DMS53 treated with DMSO at 0.1 percent for 48 hours (cell line): ENCODE results near the gene MARCHF7.
A peak's percentile ranks its signal among the peaks of the same experiment; 100 is the strongest.
"Not testable (repeated sequence)": the region's sequence is repeated elsewhere in the genome, so short reads cannot be mapped to it uniquely, and the experiment has no call there.

Experiments used
- DNase-seq: peaks from one replicate; lab custom pipeline; 2025; ENCODE audit not compliant: unreplicated experiment; lab: John Stamatoyannopoulos, UW

MARCHF7 gene

DNA sequence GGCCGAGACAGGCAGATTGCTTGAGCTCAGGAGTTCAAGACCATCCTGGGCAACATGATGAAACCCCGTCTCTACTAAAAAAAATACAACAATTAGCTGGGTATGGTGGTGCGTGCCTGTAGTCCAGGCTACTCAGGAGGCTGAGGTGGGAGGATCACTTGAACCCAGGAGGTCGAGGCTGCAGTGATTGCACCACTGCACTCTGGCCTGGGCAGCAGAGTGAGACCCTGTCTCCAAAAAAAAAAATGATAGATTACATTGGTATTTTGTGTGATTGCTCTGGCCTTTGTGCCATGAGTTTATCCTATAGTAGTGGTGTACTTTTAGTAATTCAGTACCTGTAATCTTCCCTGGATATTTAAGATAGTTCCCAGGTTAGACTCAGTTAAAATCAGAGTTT is 4.1 kb downstream of the MARCHF7 start:
- not testable (repeated sequence) for DNase-seq

DNA sequence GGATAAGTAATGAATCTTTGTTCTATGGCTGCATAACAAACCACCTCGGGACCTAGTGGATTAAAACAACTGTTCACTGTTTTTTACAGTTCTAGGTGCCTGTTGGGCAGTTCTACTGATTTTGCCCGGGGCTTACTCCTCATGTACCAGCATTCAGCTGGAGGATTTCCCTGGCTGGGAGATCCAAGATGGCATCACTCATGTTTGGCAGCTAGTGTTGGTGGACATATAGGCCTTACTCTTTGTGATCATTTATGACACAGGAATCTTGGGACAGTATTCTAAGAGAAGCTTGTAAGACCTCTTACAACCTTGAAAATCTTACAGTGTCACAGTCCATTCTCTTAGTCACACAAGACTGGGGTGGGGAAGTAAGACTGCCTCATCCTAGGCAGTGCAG is 4.6 kb downstream of the MARCHF7 start:
- DNase-seq = no peak

DNA sequence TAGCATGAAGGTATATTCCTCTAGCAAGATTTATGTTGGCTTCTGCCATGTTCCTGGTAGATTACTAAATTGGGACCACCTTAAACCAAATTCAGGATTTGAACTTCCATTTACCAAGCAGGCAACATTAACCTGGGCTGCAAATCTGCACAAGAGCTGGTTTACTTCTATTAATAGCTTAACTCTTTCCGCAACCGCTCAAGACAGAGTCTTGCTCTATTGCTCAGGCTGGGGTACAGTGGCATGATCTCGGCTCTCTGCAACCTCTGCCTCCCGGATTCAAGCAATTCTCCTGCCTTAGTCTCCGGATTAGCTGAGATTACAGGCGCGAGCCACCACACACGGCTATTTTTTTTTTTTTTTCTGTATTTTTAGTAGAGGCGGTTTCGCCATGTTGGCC is 8.4 kb downstream of the MARCHF7 start:
- DNase-seq = no peak

DNA sequence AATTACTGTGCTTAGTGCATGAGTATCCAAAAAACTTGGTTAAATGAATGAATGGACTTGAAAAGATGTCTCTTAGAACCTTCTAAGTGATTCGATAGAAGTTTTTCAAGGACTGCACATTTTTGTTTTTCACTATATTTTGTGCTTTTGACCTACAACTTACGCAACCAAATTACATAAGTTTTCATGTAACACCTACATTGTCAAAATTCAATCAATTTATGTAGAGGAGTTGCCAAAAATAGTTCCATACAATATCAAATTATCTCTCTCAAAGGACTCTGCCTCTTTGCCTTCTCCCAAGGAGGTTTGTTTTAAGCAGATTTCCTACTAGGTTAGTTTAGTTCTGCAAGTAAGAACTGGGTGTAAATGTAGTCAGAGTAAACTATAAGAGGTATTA is 10.3 kb downstream of the MARCHF7 start:
- DNase-seq = no peak

DNA sequence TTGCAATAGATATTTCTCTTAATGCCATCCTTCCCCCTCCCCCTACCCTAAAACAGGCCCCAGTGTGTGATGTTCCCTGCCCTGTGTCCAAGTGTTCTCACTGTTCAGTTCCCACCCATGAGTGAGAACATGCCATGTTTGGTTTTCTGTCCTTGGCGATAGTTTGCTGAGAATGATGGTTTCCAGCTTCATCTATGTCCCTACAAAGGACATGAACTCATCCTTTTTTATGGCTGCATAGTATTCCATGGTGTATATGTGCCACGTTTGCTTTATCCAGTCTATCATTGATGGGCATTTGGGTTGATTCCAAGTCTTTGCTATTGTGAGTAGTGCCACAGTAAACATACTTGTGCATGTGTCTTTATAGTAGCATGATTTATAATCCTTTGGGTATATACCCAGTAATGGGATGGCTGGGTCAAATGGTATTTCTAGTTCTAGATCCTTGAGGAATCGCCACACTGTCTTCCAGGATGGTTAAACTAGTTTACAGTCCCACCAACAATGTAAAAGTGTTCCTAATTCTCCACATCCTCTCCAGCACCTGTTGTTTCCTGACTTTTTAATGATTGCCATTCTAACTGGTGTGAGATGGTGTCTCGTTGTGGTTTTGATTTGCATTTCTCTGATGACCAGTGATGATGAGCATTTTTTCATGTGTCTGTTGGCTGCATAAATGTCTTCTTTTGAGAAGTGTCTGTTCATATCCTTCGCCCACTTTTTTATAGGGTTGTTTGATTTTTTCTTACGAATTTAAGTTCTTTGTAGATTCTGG is 12.7 kb downstream of the MARCHF7 start:
- not testable (repeated sequence) for DNase-seq

DNA sequence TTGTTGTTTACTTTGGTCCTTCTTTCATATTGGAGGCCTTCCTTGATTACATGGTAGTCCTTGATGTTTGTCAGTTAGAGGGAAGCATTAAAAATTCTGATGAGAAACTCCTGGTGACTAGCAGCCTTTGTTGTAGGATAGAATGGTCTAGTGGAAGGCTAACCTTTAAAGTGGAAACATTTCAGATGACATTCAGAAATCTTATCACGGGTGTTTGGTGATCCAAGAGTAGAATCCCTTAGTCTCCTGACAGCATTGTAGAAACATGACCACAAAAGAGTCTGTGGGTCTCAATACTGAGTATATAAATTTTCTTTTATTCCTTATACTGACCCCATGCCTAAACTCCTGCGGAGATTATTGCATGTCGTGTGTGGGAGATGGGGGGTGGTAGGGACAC is 13.4 kb downstream of the MARCHF7 start:
- DNase-seq = no peak

DNA sequence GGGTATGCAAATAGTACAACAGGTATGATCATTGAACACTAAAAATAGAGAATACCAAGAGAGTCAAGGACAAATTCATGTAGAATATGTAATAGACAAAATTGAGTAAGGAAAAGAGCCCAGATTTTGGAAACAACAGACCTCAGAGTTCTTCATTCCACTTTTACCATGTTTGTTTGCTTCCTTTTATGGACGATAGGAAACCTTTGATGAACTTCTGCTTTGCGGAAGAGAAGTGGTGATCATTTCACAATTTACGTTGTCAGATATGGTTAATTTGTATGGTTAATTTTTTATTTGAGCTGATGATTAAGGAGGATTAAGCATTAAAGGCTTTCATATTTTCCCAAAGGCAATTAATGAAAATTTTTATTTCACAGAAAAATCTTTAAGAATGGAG is 16.3 kb downstream of the MARCHF7 start:
- no peak for DNase-seq

DNA sequence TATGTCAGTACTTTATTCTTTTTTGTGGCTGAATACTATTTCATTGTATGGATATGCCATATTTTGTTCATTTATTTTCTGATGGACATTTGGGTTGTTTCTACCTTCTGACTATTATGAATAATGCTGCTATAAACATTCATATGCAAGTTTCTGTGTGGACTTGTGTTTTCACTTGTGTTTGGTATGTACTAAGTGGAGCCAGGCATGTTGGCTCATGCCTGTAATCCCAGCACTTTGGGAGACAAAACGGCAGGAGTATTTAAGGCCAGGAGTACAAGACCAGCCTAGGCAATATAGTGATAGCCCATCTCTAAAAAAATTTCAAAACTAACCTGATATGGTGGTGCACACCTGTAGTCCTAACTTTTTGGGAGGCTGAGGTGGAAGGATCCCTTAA is 23.3 kb downstream of the MARCHF7 start:
- no peak for DNase-seq

DNA sequence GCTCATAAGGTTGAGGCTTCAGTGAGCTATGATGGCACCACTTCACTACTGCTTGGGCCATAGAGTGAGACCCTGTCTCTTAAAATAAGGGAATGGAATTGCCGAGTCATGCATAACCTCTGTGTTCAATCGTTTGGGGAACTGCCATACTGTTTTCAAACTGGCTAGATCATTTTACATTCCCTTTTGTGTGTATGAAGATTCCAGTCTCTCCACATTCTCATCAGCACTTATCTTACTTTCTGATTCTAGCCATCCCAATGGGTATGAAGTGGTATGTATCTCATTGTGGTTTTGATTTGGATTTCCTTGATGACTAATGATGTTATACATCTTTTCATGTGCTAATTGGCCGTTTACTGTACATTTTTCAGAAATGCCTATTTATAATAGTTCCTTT is 23.7 kb downstream of the MARCHF7 start:
- DNase-seq = no peak

DNA sequence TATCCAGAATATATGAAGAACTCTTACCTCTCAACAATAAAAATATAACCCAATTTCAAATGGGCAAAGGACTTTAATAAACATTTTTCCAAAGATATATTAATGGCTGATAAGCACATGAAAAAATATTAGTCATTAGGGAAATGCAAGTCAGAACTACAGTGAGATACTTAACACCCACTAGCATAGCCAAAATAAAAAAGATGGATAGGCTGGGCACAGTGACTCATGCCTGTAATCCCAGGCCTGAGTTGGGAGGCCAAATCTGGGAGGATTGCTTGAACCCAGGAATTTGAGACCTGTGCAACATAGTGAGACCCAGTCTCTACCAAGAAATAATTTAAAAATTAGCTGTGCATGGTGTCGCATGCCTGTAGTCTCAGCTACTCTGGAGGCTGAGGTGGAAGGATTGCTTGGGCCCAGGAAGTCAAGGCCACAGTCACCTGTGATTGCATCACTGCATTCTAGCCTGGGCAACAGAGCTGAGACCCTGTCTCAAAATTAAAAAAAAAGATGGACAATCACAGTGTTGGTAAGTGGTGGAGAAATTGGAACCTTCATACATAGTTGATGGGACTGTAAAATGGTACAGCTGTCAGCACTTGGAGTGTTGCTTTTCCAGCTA is 25.1 kb downstream of the MARCHF7 start:
- no peak for DNase-seq

DNA sequence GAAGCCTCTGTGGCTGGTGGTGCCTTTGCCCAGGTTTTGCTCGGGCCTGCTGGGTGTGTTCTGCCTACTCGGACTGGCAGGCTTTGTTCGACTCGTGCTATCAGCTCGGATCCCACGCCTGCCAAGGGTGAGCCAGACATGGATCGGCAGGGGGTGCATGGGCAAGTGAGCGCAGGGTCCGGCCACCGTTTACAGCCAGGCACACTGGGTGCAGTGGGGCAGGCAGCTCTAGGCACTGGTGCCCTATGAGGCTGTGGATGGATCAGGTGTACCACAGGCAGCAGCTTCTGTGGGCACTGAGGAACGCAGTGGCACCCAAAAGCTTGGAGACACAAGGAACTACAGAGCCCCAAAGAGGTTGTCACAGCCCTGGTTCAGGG is 25.6 kb downstream of the MARCHF7 start:
- DNase-seq = no peak

DNA sequence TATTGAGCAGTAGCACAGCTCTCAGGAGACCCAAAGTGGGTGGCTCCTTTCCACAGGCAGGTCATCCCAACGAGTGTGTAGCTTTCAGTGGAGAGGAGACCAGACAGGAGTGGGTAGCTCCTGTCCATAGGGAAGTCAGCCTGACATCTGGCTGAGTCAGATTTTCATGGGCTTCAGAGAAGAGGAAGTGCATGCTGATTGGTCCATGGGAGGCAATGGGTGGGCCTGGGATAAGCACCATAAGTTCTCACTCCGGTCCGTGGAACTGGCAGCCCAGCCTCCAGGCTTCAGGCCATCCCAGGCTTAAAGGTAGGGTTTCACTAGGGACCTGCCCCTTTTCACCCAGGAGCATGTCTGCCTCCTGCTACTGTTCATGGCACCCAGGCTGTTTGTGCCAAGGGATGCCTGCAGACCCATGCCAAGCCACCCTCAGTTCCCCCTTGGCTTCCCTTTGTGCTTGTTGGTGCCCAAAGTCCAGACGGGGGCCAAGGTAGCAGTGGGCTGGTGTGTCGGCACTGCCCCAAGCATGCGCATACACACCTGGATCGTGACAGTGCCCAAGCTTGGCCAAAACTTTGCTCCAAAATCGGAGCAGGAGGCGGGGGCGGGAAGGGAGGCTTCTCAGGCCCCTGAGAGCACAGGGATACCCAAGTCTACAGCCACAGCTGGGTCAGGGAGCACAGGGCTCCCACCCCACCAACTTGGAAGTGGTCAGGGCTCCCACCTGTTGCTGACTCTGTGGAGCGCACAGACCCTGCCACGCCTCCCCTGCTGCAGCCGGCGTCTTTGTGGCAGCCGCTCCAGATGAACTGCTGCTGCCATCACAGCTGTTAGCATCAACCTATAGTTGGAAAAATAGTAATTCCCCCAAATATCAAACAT is 26.4 kb downstream of the MARCHF7 start:
- no peak for DNase-seq

DNA sequence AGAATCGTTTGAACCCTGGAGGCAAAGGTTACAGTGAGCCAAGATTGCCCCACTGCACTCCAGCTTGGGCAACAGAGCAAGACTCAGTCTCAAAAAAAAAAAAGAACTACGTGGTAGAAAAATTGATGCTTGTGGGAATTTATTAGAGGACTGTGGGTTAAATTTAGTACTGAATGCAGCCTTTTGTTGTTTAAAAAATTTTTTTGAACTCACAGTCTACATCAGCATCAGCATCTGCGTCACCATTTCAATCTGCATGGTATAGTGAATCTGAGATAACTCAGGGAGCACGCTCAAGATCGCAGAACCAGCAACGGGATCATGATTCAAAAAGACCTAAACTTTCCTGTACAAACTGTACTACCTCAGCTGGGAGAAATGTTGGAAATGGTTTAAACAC is 30.5 kb downstream of the MARCHF7 start:
- no peak for DNase-seq

DNA sequence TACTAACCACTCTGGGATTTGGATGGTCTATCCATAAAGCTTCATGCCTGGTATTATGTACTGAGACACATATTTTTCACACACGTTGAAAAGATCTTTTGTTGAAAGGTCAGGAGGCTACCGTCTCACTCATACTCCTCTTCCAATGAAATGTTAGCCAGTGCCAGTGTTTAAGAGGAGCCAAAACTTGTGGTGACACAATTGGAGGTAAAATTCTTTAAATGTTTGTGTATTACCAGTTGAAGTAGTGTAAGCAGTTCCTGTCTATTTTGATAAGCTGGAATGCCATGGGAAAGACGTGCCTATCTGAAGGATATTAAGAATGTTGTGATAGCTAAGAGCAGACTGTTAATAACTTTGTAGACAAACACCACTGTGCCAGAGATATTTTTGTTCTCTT is 32.1 kb downstream of the MARCHF7 start:
- DNase-seq = no peak

DNA sequence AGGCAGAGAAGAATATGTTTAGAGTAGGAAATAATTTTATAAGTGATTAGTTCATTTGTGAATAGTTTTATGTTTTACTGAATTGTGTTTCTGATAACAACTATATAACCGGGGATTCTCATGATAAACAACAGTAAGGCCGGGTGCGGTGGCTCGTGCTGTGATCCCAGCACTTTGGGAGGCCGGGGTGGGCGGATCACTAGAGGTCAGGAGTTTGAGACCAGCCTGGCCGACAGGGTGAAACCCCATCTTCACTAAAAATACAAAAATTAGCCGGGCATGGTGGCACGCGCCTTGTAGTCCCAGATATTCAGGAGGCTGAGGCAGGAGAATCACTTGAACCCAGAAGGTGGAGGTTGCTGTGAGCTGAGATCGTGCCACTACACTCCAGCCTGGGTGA is 32.9 kb downstream of the MARCHF7 start:
- not testable (repeated sequence) for DNase-seq

DNA sequence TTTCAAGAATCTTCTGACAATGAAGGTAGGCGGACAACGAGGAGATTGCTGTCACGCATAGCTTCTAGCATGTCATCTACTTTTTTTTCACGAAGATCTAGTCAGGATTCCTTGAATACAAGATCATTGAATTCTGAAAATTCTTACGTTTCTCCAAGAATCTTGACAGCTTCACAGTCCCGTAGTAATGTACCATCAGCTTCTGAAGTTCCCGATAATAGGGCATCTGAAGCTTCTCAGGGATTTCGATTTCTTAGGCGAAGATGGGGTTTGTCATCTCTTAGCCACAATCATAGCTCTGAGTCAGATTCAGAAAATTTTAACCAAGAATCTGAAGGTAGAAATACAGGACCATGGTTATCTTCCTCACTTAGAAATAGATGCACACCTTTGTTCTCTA is 35.8 kb downstream of the MARCHF7 start:
- no peak for DNase-seq

DNA sequence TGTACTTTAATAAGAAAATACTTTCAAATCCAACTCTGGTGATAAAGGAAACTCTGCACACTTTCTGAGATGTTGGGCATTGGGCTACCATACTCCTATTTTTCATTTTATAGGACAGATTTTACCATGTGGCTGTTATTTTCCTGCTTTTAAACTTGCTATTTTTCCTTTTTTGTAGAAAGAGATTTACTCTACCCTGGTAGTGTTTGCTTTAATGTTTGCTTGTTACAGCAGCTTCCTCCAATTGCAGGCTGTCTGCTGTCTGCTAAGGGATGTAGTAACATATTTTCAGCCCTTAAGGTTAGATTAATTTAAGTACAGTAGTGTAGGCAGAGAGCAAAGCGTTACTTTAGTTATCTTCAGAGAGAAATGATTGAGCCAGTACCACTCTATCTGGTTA is 38.6 kb downstream of the MARCHF7 start:
- DNase-seq = no peak

DNA sequence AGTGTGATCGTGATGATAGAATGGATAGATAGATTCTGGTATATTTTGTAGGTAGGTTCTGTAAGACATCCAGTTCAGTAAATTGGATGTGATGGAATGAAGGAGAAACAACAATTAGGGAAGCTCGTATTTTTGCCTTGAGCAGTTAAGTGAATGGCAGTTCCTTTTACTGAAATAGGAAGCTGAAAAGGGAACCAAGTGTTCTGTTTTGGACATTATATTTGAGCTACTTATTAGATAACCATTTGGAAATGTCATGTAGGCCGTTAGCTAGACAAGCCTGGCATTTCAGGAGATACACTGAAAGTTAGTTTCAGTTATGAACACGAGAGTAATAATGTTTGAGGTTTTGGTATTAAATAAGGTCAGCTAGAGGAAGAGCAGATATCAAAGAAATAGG is 41.5 kb downstream of the MARCHF7 start:
- DNase-seq = no peak

DNA sequence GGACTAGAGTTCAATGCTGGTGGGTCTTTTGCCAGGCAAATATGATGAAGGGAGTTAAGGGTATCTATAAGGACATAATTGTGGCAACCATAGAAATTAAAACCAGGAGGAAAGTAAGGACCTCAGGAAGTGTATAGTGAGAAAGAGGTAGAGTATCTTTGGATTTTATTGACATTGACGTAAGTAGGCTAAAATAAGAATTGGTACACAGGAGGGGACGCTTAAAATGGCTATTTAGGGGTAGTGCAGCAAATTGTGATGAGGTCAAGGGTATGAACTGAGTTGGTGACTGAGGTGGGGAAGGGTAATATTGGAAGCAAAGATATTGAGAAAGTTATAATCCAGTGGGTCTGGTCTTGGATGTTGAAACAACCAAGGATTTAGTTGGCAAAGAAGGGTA is 42.7 kb downstream of the MARCHF7 start:
- DNase-seq = no peak

DNA sequence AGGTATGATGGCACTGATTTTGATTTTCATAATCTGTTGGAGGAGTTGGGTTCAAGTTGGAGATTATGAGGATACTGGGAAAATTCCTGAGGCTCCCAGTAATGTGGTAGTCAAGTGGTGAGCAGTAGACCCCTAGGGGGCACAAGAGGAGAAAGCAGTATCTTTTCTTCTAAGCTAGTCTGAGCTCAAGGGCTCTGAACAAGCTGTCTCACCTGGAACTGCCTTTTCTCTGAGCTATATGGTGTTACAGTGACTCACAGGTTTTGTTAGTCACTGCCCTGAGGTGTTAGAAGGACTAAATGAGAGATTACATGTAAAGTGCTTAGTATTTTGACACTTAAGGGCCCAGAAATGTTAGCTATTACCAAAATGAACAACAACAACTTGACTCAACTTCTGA is 43.5 kb downstream of the MARCHF7 start:
- DNase-seq = peak; percentile 28

DNA sequence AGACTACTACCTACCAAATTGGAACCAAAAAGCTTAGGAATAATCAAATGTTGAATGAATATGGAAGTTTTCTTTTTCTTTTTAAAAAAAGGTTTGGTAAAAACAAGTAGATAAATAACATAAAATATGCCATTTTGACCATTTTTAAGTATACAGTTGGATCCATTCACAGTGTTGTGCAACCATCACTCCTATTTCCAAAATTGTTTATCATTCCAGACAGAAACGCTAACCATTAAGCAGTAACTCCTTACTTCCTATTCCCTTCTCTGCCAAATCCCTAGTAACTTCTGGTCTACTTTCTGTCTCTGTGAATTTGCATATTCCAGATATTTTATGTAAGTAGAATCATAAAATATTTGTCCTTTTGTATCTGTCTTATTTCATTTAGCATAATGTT is 45.9 kb downstream of the MARCHF7 start:
- no peak for DNase-seq

DNA sequence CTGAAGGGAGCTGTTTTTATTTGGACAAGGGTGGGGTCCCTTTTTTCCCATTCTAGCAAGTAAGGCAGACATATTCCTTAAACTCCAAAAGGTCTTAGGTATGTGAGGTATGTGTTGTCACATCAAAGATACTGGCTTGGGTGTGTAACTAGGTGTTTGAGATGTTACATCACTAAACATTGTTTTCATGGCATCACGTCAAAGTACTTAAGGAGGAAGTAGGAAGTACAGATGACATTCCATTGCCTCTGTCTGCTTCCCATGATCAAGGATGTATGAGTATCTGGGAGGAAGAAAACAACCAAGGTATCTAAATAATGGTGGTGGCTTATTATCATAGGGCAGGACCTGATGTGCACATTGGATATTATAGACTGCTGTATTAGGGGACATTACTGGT is 46.4 kb downstream of the MARCHF7 start:
- no peak for DNase-seq
